ENCODE results near the gene JARID2. TPM values are rescaled to one million over a fixed set of nuclear protein-coding genes. Genes with fewer than 3 reads are reported as not detected.

The JARID2 gene
- total and polyA plus RNA-seq, 10 of the 15 experiments (the other 5 are each of a cell fraction or from before 2014, with no cell fraction given): 4.2 to 21.6 (median 11.7) TPM

GRCh38 chr6:15408758-15409157, 162.9 kb downstream of the JARID2 start:
- H3K4me1 ChIP-seq (ENCODE audit: control insufficient read depth, insufficient read depth, low read length): peaks cover 38% of the 10 kb centered on the region
- CTCF ChIA-PET: no interaction called here
- H3K79me2 ChIP-seq (ENCODE audit: control insufficient read depth, insufficient read depth, low read length): peaks cover 86% of the 10 kb centered on the region
- no peaks in the 10 kb centered on the region for H3K27me3 ChIP-seq (replicated peaks in 1 of 2; ENCODE audit: control insufficient read depth in 2 of 2, insufficient read depth in 2 of 2, low read length in 1 of 2)
- peak overlapping the region; percentile 60 for H3K27ac ChIP-seq (ENCODE audit: control insufficient read depth, insufficient read depth)
- no peak for FAIRE-seq
- no peaks in the 10 kb centered on the region for H3K9me3 ChIP-seq (replicated peaks; ENCODE audit: control insufficient read depth, insufficient read depth, low read length)
- RAD21 ChIA-PET (ENCODE audit: unreplicated experiment): interaction anchor here (1.2 to 7.6 kb wide), 2 partner anchors 12 to 19 kb away, joined by 3 to 54 read pairs; no protein-coding TSS in a partner anchor
- in situ Hi-C loops (cut with MboI): no loop called here
- H2AFZ ChIP-seq (ENCODE audit: control insufficient read depth, low read depth, low read length): no peak overlapping the region
- peak; percentile 69 for ATAC-seq
- SMC1A ChIA-PET (ENCODE audit: uncharacterized antibody, unreplicated experiment): interaction anchor here (0.7 to 8.7 kb wide), 7 partner anchors 7 to 160 kb away, joined by 3 to 143 read pairs (median 5); no protein-coding TSS in a partner anchor
- no peak for DNase-seq (ENCODE audit: low read depth, low spot score)
- BruUV-seq (replicated peaks): no TSS peak
- peak overlapping the region; percentile 22; the same call in 1 of the 2 replicates for H3K9ac ChIP-seq (ENCODE audit: control insufficient read depth, insufficient read depth, low read length)
- POLR2A ChIA-PET: interaction anchor here (0.6 to 5.0 kb wide), 4 partner anchors 13 to 1574 kb away, joined by 3 to 55 read pairs (median 3); no protein-coding TSS in a partner anchor
- H3K4me3 ChIP-seq: peak overlapping the region; percentile 58; the same call in 1 of the 2 replicates
- intact Hi-C loops (cut with micrococcal nuclease; ENCODE audit: unreplicated experiment): no loop called here
- peaks cover 5% of the 10 kb centered on the region for H4K20me1 ChIP-seq (ENCODE audit: control insufficient read depth, insufficient read depth)
- 33% methylated on average over 3 of the region's 3 CpGs for WGBS (ENCODE audit: insufficient coverage, insufficient replicate concordance, low lambda C conversion rate, missing lambda C conversion rate)
- H3K4me2 ChIP-seq (ENCODE audit: control insufficient read depth, insufficient read depth): peak overlapping the region; percentile 12
- peaks cover 0 to 2% of the 10 kb centered on the region in 2 experiments; a peak in 3 of 4 replicates for H3K36me3 ChIP-seq (ENCODE audit: control insufficient read depth in 2 of 2, insufficient read depth in 2 of 2, low read length in 1 of 2)
- TF ChIP-seq CBX5 (IDR thresholded peaks at IDR 0.05; ENCODE audit: low read depth): no peak
- no peak for TF ChIP-seq CTCF (IDR thresholded peaks at IDR 0.05 in 2 of 3, conservative IDR thresholded peaks at IDR 0.05 in 1 of 3; ENCODE audit: control insufficient read depth in 2 of 3, extremely low read depth in 1 of 3, insufficient read depth in 1 of 3, low read depth in 3 of 3, low read length in 3 of 3)
- no peak for TF ChIP-seq ZBTB40 (IDR thresholded peaks at IDR 0.05; ENCODE audit: borderline replicate concordance)
- no peak for TF ChIP-seq KLF5 (IDR thresholded peaks at IDR 0.05; ENCODE audit: partially characterized antibody)
- no peak for TF ChIP-seq RBBP5 (conservative IDR thresholded peaks at IDR 0.05)
- no peak for TF ChIP-seq E4F1 (IDR thresholded peaks at IDR 0.05; ENCODE audit: borderline replicate concordance, partially characterized antibody)
- no peak for TF ChIP-seq CEBPZ (IDR thresholded peaks at IDR 0.05; ENCODE audit: low read depth, low read length)
- no peak for TF ChIP-seq PAX8 (IDR thresholded peaks at IDR 0.05)
- no peak for TF ChIP-seq NBN (IDR thresholded peaks at IDR 0.05)
